Keratinocyte (primary cell): ENCODE data around the gene NEUROD2.

ENCODE experiments used
- CTCF ChIP-seq, 3 experiments: IDR thresholded peaks in 1 of 3; conservative IDR thresholded peaks in 1 of 3; optimal IDR thresholded peaks in 1 of 3; 2 replicates in 2 of 3; 3 replicates in 1 of 3; pipeline versions ENCODE3 to v1.5.1; 2011; ENCODE audit warnings: low read length in 3 of 3, mild to moderate bottlenecking in 3 of 3, moderate library complexity in 2 of 3, control low read depth in 1 of 3, inconsistent platforms in 1 of 3; ENCODE audit not compliant: insufficient read depth in 2 of 3; ENCODE audit errors: extremely low read depth in 1 of 3
- EZH2 ChIP-seq: IDR thresholded peaks from one replicate; pipeline ENCODE4 v1.6.1; 2012; ENCODE audit warnings: inconsistent platforms, mild to moderate bottlenecking, low read length, moderate library complexity

GRCh38 chr17:39611401-39612112 lies 3.8 kb upstream of the NEUROD2 start:
- TF ChIP-seq CTCF (optimal IDR thresholded peaks at IDR 0.05 in 1 of 3, IDR thresholded peaks at IDR 0.05 in 1 of 3, conservative IDR thresholded peaks at IDR 0.05 in 1 of 3; ENCODE audit: extremely low read depth in 1 of 3, insufficient read depth in 2 of 3, low read length in 3 of 3) (no peak), EZH2 (no peak)
